ENCODE data around the gene RAB3C.

Gene RAB3C

GRCh38 chr5:58739051-58739450 is 156.2 kb downstream of the RAB3C start:
- H3K4me1 Mint-ChIP-seq = no peaks in the 10 kb centered on the region
- DNase-seq (ENCODE audit: low spot score in 2 of 2) (no peak), ATAC-seq (ENCODE audit: low read depth) (no peak)
- no peak overlapping the region for H3K27ac Mint-ChIP-seq
- no peak overlapping the region for H3K4me3 Mint-ChIP-seq
- no peaks in the 10 kb centered on the region for H3K27me3 Mint-ChIP-seq
- H3K36me3 Mint-ChIP-seq = no peaks in the 10 kb centered on the region
- H3K9me3 Mint-ChIP-seq = no peaks in the 10 kb centered on the region

- ATAC-seq (ENCODE audit: low read depth) (no peak), DNase-seq (ENCODE audit: low spot score in 2 of 2) (no peak)
- no peak overlapping the region for H3K4me3 Mint-ChIP-seq
- no peaks in the 10 kb centered on the region for H3K27me3 Mint-ChIP-seq
- H3K9me3 Mint-ChIP-seq = no peaks in the 10 kb centered on the region
- no peaks in the 10 kb centered on the region for H3K4me1 Mint-ChIP-seq
- H3K27ac Mint-ChIP-seq = no peak overlapping the region
- H3K36me3 Mint-ChIP-seq = no peaks in the 10 kb centered on the region
These were observed 158.1 kb downstream of the RAB3C start for GRCh38 chr5:58740956-58741355.

- no peaks in the 10 kb centered on the region for H3K27me3 Mint-ChIP-seq
- DNase-seq (ENCODE audit: low spot score in 2 of 2) (no peak), ATAC-seq (ENCODE audit: low read depth) (no peak)
- H3K36me3 Mint-ChIP-seq = no peaks in the 10 kb centered on the region
- H3K9me3 Mint-ChIP-seq = no peaks in the 10 kb centered on the region
- H3K4me3 Mint-ChIP-seq = no peak overlapping the region
- H3K4me1 Mint-ChIP-seq = peaks cover 2% of the 10 kb centered on the region
- no peak overlapping the region for H3K27ac Mint-ChIP-seq
These were observed 162.5 kb downstream of the RAB3C start for GRCh38 chr5:58745350-58745749.

- no peak for ATAC-seq (ENCODE audit: low read depth)
- Mint-ChIP-seq H3K9me3 (no peaks in the 10 kb centered on the region), H3K4me3 (no peak overlapping the region), H3K27ac (no peak overlapping the region), H3K36me3 (no peaks in the 10 kb centered on the region), H3K4me1 (peaks cover 2% of the 10 kb centered on the region), H3K27me3 (no peaks in the 10 kb centered on the region)
- DNase-seq (ENCODE audit: low spot score in 2 of 2) = no peak
These were observed 163.4 kb downstream of the RAB3C start for GRCh38 chr5:58746321-58746720.

GRCh38 chr5:58750036-58750435 is 167.2 kb downstream of the RAB3C start:
- Mint-ChIP-seq H3K4me3 (no peak overlapping the region), H3K36me3 (no peaks in the 10 kb centered on the region), H3K4me1 (peaks cover 2% of the 10 kb centered on the region), H3K27ac (no peak overlapping the region), H3K9me3 (no peaks in the 10 kb centered on the region), H3K27me3 (no peaks in the 10 kb centered on the region)
- ATAC-seq (ENCODE audit: low read depth) = no peak
- no peak for DNase-seq (ENCODE audit: low spot score in 2 of 2)

GRCh38 chr5:58751222-58751837 is 168.5 kb downstream of the RAB3C start:
- Mint-ChIP-seq H3K4me3 (no peak overlapping the region), H3K4me1 (peaks cover 2% of the 10 kb centered on the region), H3K27ac (no peak overlapping the region), H3K9me3 (no peaks in the 10 kb centered on the region), H3K36me3 (no peaks in the 10 kb centered on the region), H3K27me3 (no peaks in the 10 kb centered on the region)
- ATAC-seq (ENCODE audit: low read depth) (no peak), DNase-seq (ENCODE audit: low spot score in 2 of 2) (no peak)

- Mint-ChIP-seq H3K36me3 (no peaks in the 10 kb centered on the region), H3K27me3 (no peaks in the 10 kb centered on the region), H3K4me1 (peaks cover 2% of the 10 kb centered on the region), H3K27ac (no peak overlapping the region), H3K9me3 (no peaks in the 10 kb centered on the region), H3K4me3 (no peak overlapping the region)
- DNase-seq (ENCODE audit: low spot score in 2 of 2) (no peak), ATAC-seq (ENCODE audit: low read depth) (no peak)
These were observed 169.2 kb downstream of the RAB3C start for GRCh38 chr5:58752104-58752503.

- no peak for ATAC-seq (ENCODE audit: low read depth)
- no peak overlapping the region for H3K4me3 Mint-ChIP-seq
- no peak overlapping the region for H3K27ac Mint-ChIP-seq
- H3K27me3 Mint-ChIP-seq = no peaks in the 10 kb centered on the region
- peaks cover 2% of the 10 kb centered on the region for H3K4me1 Mint-ChIP-seq
- no peak for DNase-seq (ENCODE audit: low spot score in 2 of 2)
- H3K9me3 Mint-ChIP-seq = no peaks in the 10 kb centered on the region
- H3K36me3 Mint-ChIP-seq = no peaks in the 10 kb centered on the region
These were observed 170.6 kb downstream of the RAB3C start for GRCh38 chr5:58753446-58753845.

GRCh38 chr5:58754250-58754649 is 171.4 kb downstream of the RAB3C start:
- H3K4me1 Mint-ChIP-seq = peaks cover 7% of the 10 kb centered on the region
- H3K27ac Mint-ChIP-seq = no peak overlapping the region
- DNase-seq (ENCODE audit: low spot score in 2 of 2) (no peak), ATAC-seq (ENCODE audit: low read depth) (no peak)
- no peaks in the 10 kb centered on the region for H3K27me3 Mint-ChIP-seq
- no peaks in the 10 kb centered on the region for H3K9me3 Mint-ChIP-seq
- H3K4me3 Mint-ChIP-seq = no peak overlapping the region
- H3K36me3 Mint-ChIP-seq = no peaks in the 10 kb centered on the region

GRCh38 chr5:58755397-58755796 is 172.5 kb downstream of the RAB3C start:
- DNase-seq (ENCODE audit: low spot score in 2 of 2) (no peak), ATAC-seq (ENCODE audit: low read depth) (no peak)
- H3K27me3 Mint-ChIP-seq = no peaks in the 10 kb centered on the region
- H3K4me1 Mint-ChIP-seq = peaks cover 18% of the 10 kb centered on the region
- H3K27ac Mint-ChIP-seq = no peak overlapping the region
- H3K4me3 Mint-ChIP-seq = no peak overlapping the region
- H3K9me3 Mint-ChIP-seq = no peaks in the 10 kb centered on the region
- no peaks in the 10 kb centered on the region for H3K36me3 Mint-ChIP-seq

- no peaks in the 10 kb centered on the region for H3K9me3 Mint-ChIP-seq
- peaks cover 27% of the 10 kb centered on the region for H3K4me1 Mint-ChIP-seq
- peak overlapping the region; percentile 90 for H3K27ac Mint-ChIP-seq
- no peaks in the 10 kb centered on the region for H3K36me3 Mint-ChIP-seq
- no peak for DNase-seq (ENCODE audit: low spot score in 2 of 2)
- H3K27me3 Mint-ChIP-seq = no peaks in the 10 kb centered on the region
- peak; percentile 75 for ATAC-seq (ENCODE audit: low read depth)
- H3K4me3 Mint-ChIP-seq = peak overlapping the region; percentile 83
These were observed 176.9 kb downstream of the RAB3C start for GRCh38 chr5:58759745-58760144.

GRCh38 chr5:58760222-58760621 is 177.3 kb downstream of the RAB3C start:
- peak overlapping the region; percentile 83 for H3K4me3 Mint-ChIP-seq
- H3K9me3 Mint-ChIP-seq = no peaks in the 10 kb centered on the region
- peaks cover 27% of the 10 kb centered on the region for H3K4me1 Mint-ChIP-seq
- no peaks in the 10 kb centered on the region for H3K36me3 Mint-ChIP-seq
- H3K27me3 Mint-ChIP-seq = no peaks in the 10 kb centered on the region
- peak overlapping the region; percentile 90 for H3K27ac Mint-ChIP-seq
- DNase-seq (ENCODE audit: low spot score in 2 of 2) (no peak), ATAC-seq (ENCODE audit: low read depth) (no peak)

- no peaks in the 10 kb centered on the region for H3K36me3 Mint-ChIP-seq
- peaks cover 2% of the 10 kb centered on the region for H3K27me3 Mint-ChIP-seq
- H3K4me1 Mint-ChIP-seq = peaks cover 28% of the 10 kb centered on the region
- H3K27ac Mint-ChIP-seq = no peak overlapping the region
- H3K9me3 Mint-ChIP-seq = no peaks in the 10 kb centered on the region
- DNase-seq (ENCODE audit: low spot score in 2 of 2) (no peak), ATAC-seq (ENCODE audit: low read depth) (no peak)
- no peak overlapping the region for H3K4me3 Mint-ChIP-seq
These were observed 178.5 kb downstream of the RAB3C start for GRCh38 chr5:58761407-58761806.

- Mint-ChIP-seq H3K9me3 (no peaks in the 10 kb centered on the region), H3K27ac (no peak overlapping the region), H3K4me1 (peaks cover 28% of the 10 kb centered on the region), H3K4me3 (no peak overlapping the region), H3K36me3 (no peaks in the 10 kb centered on the region), H3K27me3 (peaks cover 2% of the 10 kb centered on the region)
- ATAC-seq (ENCODE audit: low read depth) = no peak
- no peak for DNase-seq (ENCODE audit: low spot score in 2 of 2)
These were observed 180.5 kb downstream of the RAB3C start for GRCh38 chr5:58763390-58763789.

- H3K4me3 Mint-ChIP-seq = no peak overlapping the region
- peaks cover 23% of the 10 kb centered on the region for H3K4me1 Mint-ChIP-seq
- H3K9me3 Mint-ChIP-seq = no peaks in the 10 kb centered on the region
- H3K27me3 Mint-ChIP-seq = peaks cover 2% of the 10 kb centered on the region
- no peaks in the 10 kb centered on the region for H3K36me3 Mint-ChIP-seq
- no peak for ATAC-seq (ENCODE audit: low read depth)
- H3K27ac Mint-ChIP-seq = no peak overlapping the region
- DNase-seq (ENCODE audit: low spot score in 2 of 2) = no peak
These were observed 181.3 kb downstream of the RAB3C start for GRCh38 chr5:58764199-58764598.

Measured in memory B cell (primary cell).